Measurements from ENCODE around the gene MBD3L5.
"Not testable (repeated sequence)": the region's sequence is repeated elsewhere in the genome, so short reads cannot be mapped to it uniquely, and the experiment has no call there.

The MBD3L5 gene

GRCh38 chr19:7030278-7030677 is at the start of gene MBD3L5:
Gene MBD3L5, plus strand, starts transcription at chr19:7030578. Its CDS starts 34 bp downstream, at chr19:7030612.
- H3K4me3 ChIP-seq (ENCODE audit: low read depth, low read length); DNase-seq (ENCODE audit: low read depth): not testable (repeated sequence)

GRCh38 chr19:6983448-6983847 is 46.9 kb upstream of the MBD3L5 start:
- no peak for DNase-seq (ENCODE audit: low read depth)
- H3K4me3 ChIP-seq (ENCODE audit: low read depth, low read length) = no peak overlapping the region
- TF ChIP-seq, protein P1, sequence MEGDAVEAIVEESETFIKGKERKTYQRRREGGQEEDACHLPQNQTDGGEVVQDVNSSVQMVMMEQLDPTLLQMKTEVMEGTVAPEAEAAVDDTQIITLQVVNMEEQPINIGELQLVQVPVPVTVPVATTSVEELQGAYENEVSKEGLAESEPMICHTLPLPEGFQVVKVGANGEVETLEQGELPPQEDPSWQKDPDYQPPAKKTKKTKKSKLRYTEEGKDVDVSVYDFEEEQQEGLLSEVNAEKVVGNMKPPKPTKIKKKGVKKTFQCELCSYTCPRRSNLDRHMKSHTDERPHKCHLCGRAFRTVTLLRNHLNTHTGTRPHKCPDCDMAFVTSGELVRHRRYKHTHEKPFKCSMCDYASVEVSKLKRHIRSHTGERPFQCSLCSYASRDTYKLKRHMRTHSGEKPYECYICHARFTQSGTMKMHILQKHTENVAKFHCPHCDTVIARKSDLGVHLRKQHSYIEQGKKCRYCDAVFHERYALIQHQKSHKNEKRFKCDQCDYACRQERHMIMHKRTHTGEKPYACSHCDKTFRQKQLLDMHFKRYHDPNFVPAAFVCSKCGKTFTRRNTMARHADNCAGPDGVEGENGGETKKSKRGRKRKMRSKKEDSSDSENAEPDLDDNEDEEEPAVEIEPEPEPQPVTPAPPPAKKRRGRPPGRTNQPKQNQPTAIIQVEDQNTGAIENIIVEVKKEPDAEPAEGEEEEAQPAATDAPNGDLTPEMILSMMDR (IDR thresholded peaks at IDR 0.05; ENCODE audit: low read depth, low read length, missing control alignments) = no peak

DNA sequence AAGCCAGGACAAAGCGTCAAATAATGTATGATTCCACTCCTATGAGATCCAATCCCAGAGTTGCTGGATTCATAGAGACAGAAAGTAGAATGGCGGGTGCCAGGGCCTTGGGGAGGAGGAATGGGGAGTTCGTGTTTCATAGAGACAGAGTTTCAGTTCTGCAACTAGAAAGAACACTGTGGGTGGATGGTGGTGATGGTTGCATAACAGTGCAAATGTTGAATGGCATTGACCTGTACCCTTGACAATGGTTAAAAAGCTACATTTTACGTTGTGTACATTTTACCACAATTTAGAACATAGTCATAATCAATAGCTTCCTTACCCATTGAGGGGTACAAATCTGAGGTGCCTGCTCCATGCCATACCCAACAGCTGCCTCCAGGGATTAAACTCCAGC is 42.5 kb upstream of the MBD3L5 start:
- DNase-seq (ENCODE audit: low read depth) = no peak
- TF ChIP-seq, protein P1 (IDR thresholded peaks at IDR 0.05; ENCODE audit: low read depth, low read length, missing control alignments) = no peak
- no peak overlapping the region for H3K4me3 ChIP-seq (ENCODE audit: low read depth, low read length)

DNA sequence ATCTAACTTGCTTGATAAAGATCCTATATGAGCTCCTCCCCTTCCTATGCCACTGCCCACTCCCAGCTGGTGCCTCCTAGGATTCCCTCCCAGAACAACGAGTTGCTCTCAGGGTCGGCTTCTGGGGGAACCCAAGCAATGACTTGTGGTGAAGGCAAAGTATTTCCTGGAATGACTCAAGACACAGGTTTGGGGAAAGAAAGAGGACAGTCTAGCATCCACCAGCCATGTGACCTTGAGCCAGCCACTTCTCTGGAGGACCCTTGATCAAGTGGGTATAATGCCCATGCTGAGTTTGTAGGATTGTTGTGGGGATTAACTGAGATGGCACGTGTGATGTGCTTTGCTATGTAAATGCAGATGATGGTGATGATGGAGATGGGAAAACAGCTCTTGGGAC is 42.1 kb upstream of the MBD3L5 start:
- no peak overlapping the region for H3K4me3 ChIP-seq (ENCODE audit: low read depth, low read length)
- TF ChIP-seq, protein P1 (IDR thresholded peaks at IDR 0.05; ENCODE audit: low read depth, low read length, missing control alignments) = no peak
- no peak for DNase-seq (ENCODE audit: low read depth)

DNA sequence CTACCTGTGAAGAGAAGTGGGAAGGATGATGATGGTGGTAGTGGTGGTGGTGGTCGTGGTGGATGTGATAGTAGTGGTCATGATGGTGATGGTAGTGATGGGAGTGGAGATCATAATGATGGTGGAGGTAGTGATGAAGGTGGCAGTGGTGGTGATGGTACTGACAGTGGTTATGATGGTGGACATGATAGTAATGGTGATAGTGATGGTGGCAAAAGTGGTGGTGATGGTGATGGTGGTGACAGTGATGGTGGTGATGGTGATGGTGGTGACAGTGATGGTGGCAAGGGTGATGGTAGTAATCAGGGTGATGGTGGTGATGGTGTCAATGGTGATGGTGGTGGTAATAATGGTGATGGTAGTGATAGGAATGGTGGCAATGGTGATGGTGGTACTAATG is 35.3 kb upstream of the MBD3L5 start:
- TF ChIP-seq, protein P1 (IDR thresholded peaks at IDR 0.05; ENCODE audit: low read depth, low read length, missing control alignments) = no peak
- H3K4me3 ChIP-seq (ENCODE audit: low read depth, low read length) = no peak overlapping the region
- no peak for DNase-seq (ENCODE audit: low read depth)

DNA sequence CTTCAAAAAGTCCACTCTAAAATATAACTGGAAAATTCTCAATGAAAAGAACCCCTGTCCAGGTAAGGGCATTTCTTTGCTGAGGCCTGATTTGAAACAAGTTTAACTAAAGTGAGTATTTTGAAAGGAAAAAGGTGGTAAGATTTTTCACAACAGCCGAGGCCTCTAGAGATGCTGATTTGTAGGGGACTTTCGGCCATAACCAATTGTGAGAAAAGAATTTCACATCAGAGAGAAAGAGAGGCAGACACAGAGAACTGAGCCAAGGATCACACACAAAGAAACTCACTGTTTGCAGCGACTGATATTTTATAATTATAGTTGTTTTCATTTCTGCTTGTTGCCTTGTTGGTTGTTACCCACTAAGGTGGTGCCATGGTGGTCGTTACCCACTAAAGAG is 33.6 kb upstream of the MBD3L5 start:
- DNase-seq (ENCODE audit: low read depth) = no peak
- TF ChIP-seq, protein P1 (IDR thresholded peaks at IDR 0.05; ENCODE audit: low read depth, low read length, missing control alignments) = no peak
- H3K4me3 ChIP-seq (ENCODE audit: low read depth, low read length) = no peak overlapping the region

DNA sequence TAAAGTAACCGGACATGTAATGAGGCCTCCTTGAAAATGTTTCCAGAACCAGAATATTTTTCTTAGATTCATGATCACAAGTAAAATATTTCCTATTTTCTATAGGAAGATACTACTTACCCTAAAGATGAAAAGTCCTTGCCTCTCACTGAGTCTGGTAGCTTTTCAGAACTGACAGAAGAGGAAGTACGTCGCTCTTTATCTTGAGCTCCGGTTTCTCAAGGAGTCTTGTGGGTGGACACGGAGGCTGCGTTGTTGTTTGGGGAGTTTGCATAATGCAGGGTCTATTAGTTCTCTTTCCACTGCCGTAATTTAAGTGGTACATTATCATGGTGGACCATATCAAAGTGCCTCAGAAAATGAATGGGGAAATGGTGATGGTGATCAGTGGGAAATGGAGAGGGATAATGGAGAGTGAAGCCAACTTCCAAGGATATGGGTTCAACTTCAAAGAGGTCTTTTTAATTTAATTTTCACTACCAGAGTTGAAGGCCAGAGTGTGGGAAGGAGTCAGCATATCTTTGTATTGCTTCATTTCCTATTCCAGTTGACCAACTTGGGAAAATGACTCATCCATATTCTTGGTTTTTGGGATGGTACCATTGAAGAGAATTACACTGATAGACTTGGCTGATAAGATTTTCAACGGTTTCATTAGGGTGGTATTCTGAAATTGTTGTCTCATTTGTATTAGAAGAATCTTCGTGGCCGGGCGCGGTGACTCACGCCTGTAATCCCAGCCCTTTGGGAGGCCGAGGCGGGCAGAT is 32.5 kb upstream of the MBD3L5 start:
- no peak for DNase-seq (ENCODE audit: low read depth)
- TF ChIP-seq, protein P1 (IDR thresholded peaks at IDR 0.05; ENCODE audit: low read depth, low read length, missing control alignments) = no peak

More for the DNA sequence above, 32.5 kb upstream of the MBD3L5 start:
- H3K4me3 ChIP-seq (ENCODE audit: low read depth, low read length) = no peak overlapping the region

Data from GM12864 (cell line).